ENCODE results near the gene CCDC85B. TPM values are rescaled to one million over a fixed set of nuclear protein-coding genes. Genes with fewer than 3 reads are reported as not detected.

Gene CCDC85B
- total and polyA plus RNA-seq, 2 of the 13 experiments (the other 11 are each of a cell fraction or from before 2014, with no cell fraction given) = 8.2 to 19.5 TPM

DNA sequence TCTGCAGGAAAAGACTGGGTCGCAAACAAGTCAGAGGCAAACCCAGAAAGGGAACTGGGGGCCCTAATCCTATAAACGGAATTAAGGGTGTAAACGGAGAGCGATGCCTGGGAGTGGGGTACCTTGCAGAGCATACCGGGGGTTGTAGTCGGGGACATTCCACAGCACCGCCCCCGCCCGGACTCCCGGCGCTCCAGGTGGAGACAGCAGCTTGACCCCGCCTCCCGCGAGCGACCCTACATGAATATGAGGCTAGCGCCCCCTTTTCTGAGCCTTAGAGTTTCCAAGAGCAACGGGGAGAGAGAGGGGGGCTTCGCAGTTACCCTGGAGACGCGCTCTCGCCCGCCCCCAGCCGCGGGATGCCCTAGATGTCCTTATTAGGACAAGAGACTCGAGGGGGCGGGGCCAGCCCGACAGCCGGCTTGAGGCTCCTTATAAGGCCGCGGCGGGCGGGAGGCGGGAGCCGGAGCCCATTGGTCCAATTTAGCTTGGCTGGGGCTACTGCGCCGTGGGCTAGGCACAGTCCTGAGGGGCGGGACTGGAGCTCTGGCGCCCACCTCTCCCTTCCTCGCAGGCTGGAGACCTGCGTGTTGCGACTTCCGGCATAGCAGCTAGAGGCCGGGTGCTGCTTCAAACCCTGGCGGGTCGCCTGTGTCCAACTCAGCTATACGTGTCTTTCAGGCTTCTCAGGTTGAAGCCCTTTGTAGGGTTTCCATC lies 31.2 kb upstream of the CCDC85B start (continued):
- TF ChIP-seq SKI (IDR thresholded peaks at IDR 0.05; ENCODE audit: partially characterized antibody) (no peak), CEBPB (IDR thresholded peaks at IDR 0.05; ENCODE audit: borderline replicate concordance, low read depth, low read length) (no peak), ZNF224 (CRISPR knock-in tag; IDR thresholded peaks at IDR 0.05) (0 out of 2 replicates have a peak, but pooled peaks have one; percentile 42), GLMP (CRISPR knock-in tag; IDR thresholded peaks at IDR 0.05; ENCODE audit: borderline replicate concordance) (no peak), MTA3 (CRISPR knock-in tag; IDR thresholded peaks at IDR 0.05) (no peak), ZBTB42 (CRISPR knock-in tag; IDR thresholded peaks at IDR 0.05) (no peak), FOXC1 (CRISPR knock-in tag; IDR thresholded peaks at IDR 0.05; ENCODE audit: borderline replicate concordance) (no peak), KDM5A (IDR thresholded peaks at IDR 0.05; ENCODE audit: borderline replicate concordance, low read length) (no peak), HHEX (CRISPR knock-in tag; IDR thresholded peaks at IDR 0.05) (no peak), ZNF558 (CRISPR knock-in tag; IDR thresholded peaks at IDR 0.05; ENCODE audit: borderline replicate concordance) (no peak), ZFYVE20 (CRISPR knock-in tag; IDR thresholded peaks at IDR 0.05; ENCODE audit: borderline replicate concordance, low read depth) (no peak), JARID2 (CRISPR knock-in tag; IDR thresholded peaks at IDR 0.05; ENCODE audit: insufficient replicate concordance) (no peak), DMAP1 (CRISPR knock-in tag; IDR thresholded peaks at IDR 0.05) (no peak), ZNF143 (CRISPR knock-in tag; IDR thresholded peaks at IDR 0.05) (peak; percentile 67; the same call in 1 of the 2 replicates), YEATS2 (CRISPR knock-in tag; IDR thresholded peaks at IDR 0.05; ENCODE audit: borderline replicate concordance) (no peak), ZNF598 (CRISPR knock-in tag; IDR thresholded peaks at IDR 0.05; ENCODE audit: borderline replicate concordance) (no peak), ZNF563 (CRISPR knock-in tag; IDR thresholded peaks at IDR 0.05) (no peak), ZNF235 (CRISPR knock-in tag; IDR thresholded peaks at IDR 0.05; ENCODE audit: borderline replicate concordance) (no peak), ZNF660 (CRISPR knock-in tag; IDR thresholded peaks at IDR 0.05; ENCODE audit: borderline replicate concordance, low read depth) (no peak), HNRNPL (IDR thresholded peaks at IDR 0.05; ENCODE audit: low read depth, low read length) (no peak), ZNF10 (CRISPR knock-in tag; IDR thresholded peaks at IDR 0.05; ENCODE audit: borderline replicate concordance, low read depth) (no peak), PLRG1 (conservative IDR thresholded peaks at IDR 0.05) (no peak), ZNF124 (CRISPR knock-in tag; IDR thresholded peaks at IDR 0.05) (no peak), GTF3A (CRISPR knock-in tag; conservative IDR thresholded peaks at IDR 0.05) (no peak), TRAFD1 (CRISPR knock-in tag; IDR thresholded peaks at IDR 0.05; ENCODE audit: borderline replicate concordance) (no peak), KAT2B (IDR thresholded peaks at IDR 0.05; ENCODE audit: borderline replicate concordance, low read depth, low read length) (no peak)
- TF ChIP-seq, protein P1, sequence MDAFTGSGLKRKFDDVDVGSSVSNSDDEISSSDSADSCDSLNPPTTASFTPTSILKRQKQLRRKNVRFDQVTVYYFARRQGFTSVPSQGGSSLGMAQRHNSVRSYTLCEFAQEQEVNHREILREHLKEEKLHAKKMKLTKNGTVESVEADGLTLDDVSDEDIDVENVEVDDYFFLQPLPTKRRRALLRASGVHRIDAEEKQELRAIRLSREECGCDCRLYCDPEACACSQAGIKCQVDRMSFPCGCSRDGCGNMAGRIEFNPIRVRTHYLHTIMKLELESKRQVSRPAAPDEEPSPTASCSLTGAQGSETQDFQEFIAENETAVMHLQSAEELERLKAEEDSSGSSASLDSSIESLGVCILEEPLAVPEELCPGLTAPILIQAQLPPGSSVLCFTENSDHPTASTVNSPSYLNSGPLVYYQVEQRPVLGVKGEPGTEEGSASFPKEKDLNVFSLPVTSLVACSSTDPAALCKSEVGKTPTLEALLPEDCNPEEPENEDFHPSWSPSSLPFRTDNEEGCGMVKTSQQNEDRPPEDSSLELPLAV (CRISPR knock-in tag; conservative IDR thresholded peaks at IDR 0.05; ENCODE audit: low read depth) = no peak

Data from HepG2 (cell line).